Liver (tissue), 9 donors: Measurements from ENCODE around the gene PPM1B. TPM values are rescaled to one million over a fixed set of nuclear protein-coding genes. Genes with fewer than 3 reads are reported as not detected.
"Not testable (repeated sequence)": the region's sequence is repeated elsewhere in the genome, so short reads cannot be mapped to it uniquely, and the experiment has no call there.

Experiments used
- DNase-seq: peaks from one replicate; pipeline ENCODE4 v3.0.0-alpha.2; 2017; ENCODE audit warnings: low spot score
- H3K27ac ChIP-seq, 2 donors: one replicate each; pipeline ENCODE4 v1.7.0; 2013; ENCODE audit warnings: inconsistent platforms in 2 of 2, low read length in 2 of 2, control low read depth in 1 of 2, low read depth in 1 of 2, mild to moderate bottlenecking in 1 of 2
- H3K27me3 ChIP-seq, 4 donors: one replicate each; pipeline versions ENCODE4 v1.6.1 to v1.7.0; 2013; ENCODE audit warnings: low read length in 3 of 4, inconsistent platforms in 1 of 4, mild to moderate bottlenecking in 1 of 4, moderate library complexity in 1 of 4; ENCODE audit not compliant: control insufficient read depth in 4 of 4, insufficient read depth in 4 of 4
- H3K36me3 ChIP-seq, 4 donors: one replicate each; pipeline versions ENCODE4 v1.6.1 to v1.7.0; 2013; ENCODE audit warnings: low read length in 3 of 4, mild to moderate bottlenecking in 3 of 4, low read depth in 1 of 4, moderate library complexity in 1 of 4; ENCODE audit not compliant: control insufficient read depth in 4 of 4, insufficient read depth in 3 of 4
- H3K4me1 ChIP-seq, 4 donors: one replicate each; pipeline versions ENCODE4 v1.6.1 to v1.7.0; 2013; ENCODE audit warnings: low read length in 3 of 4, mild to moderate bottlenecking in 3 of 4, moderate library complexity in 1 of 4; ENCODE audit not compliant: control insufficient read depth in 4 of 4, insufficient read depth in 4 of 4
- H3K4me3 ChIP-seq, 3 donors: one replicate each; pipeline versions ENCODE4 v1.6.1 to v1.7.0; 2013; ENCODE audit warnings: low read length in 3 of 3, control low read depth in 1 of 3, low read depth in 1 of 3, mild to moderate bottlenecking in 1 of 3
- H3K9ac ChIP-seq, 2 donors: one replicate each; pipeline ENCODE4 v1.7.0; 2013; ENCODE audit warnings: low read length in 2 of 2, mild to moderate bottlenecking in 2 of 2, moderate library complexity in 2 of 2, control low read depth in 1 of 2, low read depth in 1 of 2
- H3K9me3 ChIP-seq, 4 donors: one replicate each; pipeline versions ENCODE4 v1.6.1 to v1.7.0; 2013; ENCODE audit warnings: low read length in 3 of 4; ENCODE audit not compliant: control insufficient read depth in 4 of 4
- ATF3 ChIP-seq: IDR thresholded peaks from 2 replicates; pipeline ENCODE4 v1.6.1; 2016; ENCODE audit warnings: antibody characterized with exemption
- CTCF ChIP-seq: fragments of 150-350 bp; IDR thresholded peaks from 2 replicates; pipeline ENCODE4 v1.5.1; 2017; ENCODE audit warnings: improper control_type of control experiment, low read depth, low read length; ENCODE audit not compliant: missing input control
- FOXA1 ChIP-seq: IDR thresholded peaks from 2 replicates; pipeline ENCODE4 v1.6.1; 2016; ENCODE audit warnings: antibody characterized with exemption
- HNF4A ChIP-seq, 2 donors: conservative IDR thresholded peaks; 2 replicates each; pipeline ENCODE4 v1.6.1; 2016; ENCODE audit warnings: antibody characterized with exemption in 2 of 2, mild to moderate bottlenecking in 2 of 2
- HNF4G ChIP-seq: IDR thresholded peaks from 2 replicates; pipeline ENCODE4 v1.6.1; 2016; ENCODE audit warnings: antibody characterized with exemption
- JUND ChIP-seq, 2 donors: IDR thresholded peaks; 2 replicates each; pipeline ENCODE4 v1.6.1; 2016; ENCODE audit warnings: antibody characterized with exemption in 2 of 2
- RAD21 ChIP-seq, 2 donors: IDR thresholded peaks; 2 replicates each; pipeline ENCODE4 v1.6.1; 2016; ENCODE audit warnings: antibody characterized with exemption in 2 of 2, mild to moderate bottlenecking in 2 of 2
- REST ChIP-seq: IDR thresholded peaks from 2 replicates; pipeline ENCODE4 v1.6.1; 2016; ENCODE audit warnings: antibody characterized with exemption, mild to moderate bottlenecking
- RXRA ChIP-seq, 2 donors: IDR thresholded peaks; 2 replicates each; pipeline ENCODE4 v1.6.1; 2017 to 2018; ENCODE audit warnings: antibody characterized with exemption in 2 of 2, mild to moderate bottlenecking in 1 of 2
- SP1 ChIP-seq: IDR thresholded peaks from 2 replicates; pipeline ENCODE4 v1.6.1; 2018; ENCODE audit warnings: antibody characterized with exemption, mild to moderate bottlenecking
- TAF1 ChIP-seq: conservative IDR thresholded peaks from 2 replicates; pipeline ENCODE4 v1.6.1; 2016; ENCODE audit warnings: antibody characterized with exemption, mild to moderate bottlenecking
- YY1 ChIP-seq: IDR thresholded peaks from 2 replicates; pipeline ENCODE4 v1.6.1; 2016; ENCODE audit warnings: antibody characterized with exemption, mild to moderate bottlenecking
- WGBS: extraction: QIAGEN DNeasy Blood & Tissue Kit; methylation state at CpG from one replicate; pipeline ENCODE4 v1.1.7; 2013; 5-methylcytosine and 5-hydroxymethylcytosine counted together
- polyA plus RNA-seq, 2 donors: library from polyadenylated mRNA; stranded (reverse) in 1 of 2; unstranded in 1 of 2; fragments of 200-250 nt in 1 of 2; fragments of >200 nt in 1 of 2; fragmentation: Nextera tagmentation in 1 of 2; extraction: Ambion mirVana in 1 of 2; gene quantifications; one replicate each; pipeline versions ENCODE4 v1.2.1 to v1.2.3, GENCODE V29; 2013 to 2015
- total RNA-seq, 2 donors: library from RNA; depleted of rRNA; stranded (reverse); fragments of >200 nt; gene quantifications; one replicate each; pipeline ENCODE4 v1.2.3, GENCODE V29; 2014
- donor health status: healthy.
- donor health status: healthy.
- donor health status: healthy.
- donor health status: healthy.
- donor health status: healthy.

Gene PPM1B
- total and polyA plus RNA-seq, 4 donors: 13.5 to 38.5 (median 30.8) TPM

GRCh38 chr2:44207648-44208047 lies 39.0 kb downstream of the PPM1B start:
- H3K36me3 ChIP-seq: peaks cover 3 to 11% (median 10%) of the 10 kb centered on the region in 4 donors
- WGBS: 97% methylated on average over 8 of the region's 8 CpGs

GRCh38 chr2:44210362-44210761 lies 41.7 kb downstream of the PPM1B start:
- no peaks in the 10 kb centered on the region for H3K27me3 ChIP-seq
- WGBS: 89% methylated on average over 2 of the region's 2 CpGs
- peaks cover 3 to 11% (median 10%) of the 10 kb centered on the region in 4 donors for H3K36me3 ChIP-seq
- DNase-seq: no peak
- no peak overlapping the region for H3K9ac ChIP-seq
- H3K4me3 ChIP-seq: no peak overlapping the region
- TF ChIP-seq RAD21 (IDR thresholded peaks at IDR 0.05): no peak
- TF ChIP-seq CTCF: no peak
- TF ChIP-seq JUND (IDR thresholded peaks at IDR 0.05): no peak
- no peak for TF ChIP-seq FOXA1
- no peak for TF ChIP-seq YY1
- no peak for TF ChIP-seq TAF1
- H3K27ac ChIP-seq: no peak overlapping the region
- H3K9me3 ChIP-seq: no peaks in the 10 kb centered on the region
- H3K4me1 ChIP-seq: no peaks in the 10 kb centered on the region

More at GRCh38 chr2:44207648-44208047, 39.0 kb downstream of the PPM1B start:
- not testable (repeated sequence) for H3K9ac ChIP-seq, H3K27ac ChIP-seq, H3K27me3 ChIP-seq, H3K9me3 ChIP-seq, H3K4me3 ChIP-seq, H3K4me1 ChIP-seq, DNase-seq

GRCh38 chr2:44211183-44211582 lies 42.5 kb downstream of the PPM1B start:
- DNase-seq: no peak
- H3K4me1 ChIP-seq: no peaks in the 10 kb centered on the region
- no peaks in the 10 kb centered on the region for H3K27me3 ChIP-seq
- no peaks in the 10 kb centered on the region for H3K9me3 ChIP-seq
- H3K9ac ChIP-seq: no peak overlapping the region
- TF ChIP-seq SP1 (no peak), RAD21 (IDR thresholded peaks at IDR 0.05) (no peak), ATF3 (no peak), HNF4G (no peak), YY1 (no peak), REST (no peak), FOXA1 (no peak), RXRA (IDR thresholded peaks at IDR 0.05) (no peak), HNF4A (conservative IDR thresholded peaks at IDR 0.05) (no peak)
- no peak overlapping the region for H3K27ac ChIP-seq
- H3K4me3 ChIP-seq: no peak overlapping the region
- H3K36me3 ChIP-seq: peaks cover 5 to 11% (median 10%) of the 10 kb centered on the region in 4 donors
